NCI-H2107 (cell line): Measurements from ENCODE around the gene KIAA0319L.

Experiments
- DNase-seq: peaks from one replicate; lab custom pipeline; 2025; lab: John Stamatoyannopoulos, UW

The KIAA0319L gene

GRCh38 chr1:35561972-35562680 is 4.9 kb upstream of the KIAA0319L start:
- DNase-seq = no peak

DNA sequence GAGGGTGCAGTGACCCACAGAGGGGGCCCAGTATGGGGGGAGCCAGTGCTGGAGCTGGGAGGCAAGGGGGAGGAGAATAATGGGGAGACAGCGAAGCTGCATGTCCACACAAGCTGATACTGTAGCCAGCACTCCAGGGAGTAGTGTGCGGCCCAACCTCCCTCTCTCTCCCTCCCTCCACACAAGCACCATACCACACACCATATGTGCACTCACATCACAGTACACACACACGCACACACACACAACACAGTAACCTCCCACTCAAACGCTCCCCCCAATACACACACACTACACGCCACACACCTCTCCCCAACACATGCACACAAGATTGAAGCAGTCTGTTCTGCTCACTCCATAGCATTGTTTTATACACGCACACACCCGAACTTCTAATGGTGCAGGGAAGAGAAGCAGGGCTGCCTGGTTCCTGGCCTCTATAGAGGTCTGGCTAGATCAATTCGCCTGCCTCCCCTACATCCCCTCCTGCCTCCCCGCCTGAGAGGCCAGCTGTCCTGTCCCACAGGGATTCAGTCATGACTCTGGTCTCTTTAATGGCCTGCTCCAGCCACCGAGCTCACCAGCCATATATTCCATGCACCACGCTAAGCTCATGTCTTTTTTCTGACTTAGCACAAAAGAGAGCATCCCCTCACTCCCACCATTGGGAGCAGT is 4.2 kb upstream of the KIAA0319L start:
- DNase-seq = no peak

GRCh38 chr1:35560256-35561225 is 3.3 kb upstream of the KIAA0319L start:
- DNase-seq = no peak

DNA sequence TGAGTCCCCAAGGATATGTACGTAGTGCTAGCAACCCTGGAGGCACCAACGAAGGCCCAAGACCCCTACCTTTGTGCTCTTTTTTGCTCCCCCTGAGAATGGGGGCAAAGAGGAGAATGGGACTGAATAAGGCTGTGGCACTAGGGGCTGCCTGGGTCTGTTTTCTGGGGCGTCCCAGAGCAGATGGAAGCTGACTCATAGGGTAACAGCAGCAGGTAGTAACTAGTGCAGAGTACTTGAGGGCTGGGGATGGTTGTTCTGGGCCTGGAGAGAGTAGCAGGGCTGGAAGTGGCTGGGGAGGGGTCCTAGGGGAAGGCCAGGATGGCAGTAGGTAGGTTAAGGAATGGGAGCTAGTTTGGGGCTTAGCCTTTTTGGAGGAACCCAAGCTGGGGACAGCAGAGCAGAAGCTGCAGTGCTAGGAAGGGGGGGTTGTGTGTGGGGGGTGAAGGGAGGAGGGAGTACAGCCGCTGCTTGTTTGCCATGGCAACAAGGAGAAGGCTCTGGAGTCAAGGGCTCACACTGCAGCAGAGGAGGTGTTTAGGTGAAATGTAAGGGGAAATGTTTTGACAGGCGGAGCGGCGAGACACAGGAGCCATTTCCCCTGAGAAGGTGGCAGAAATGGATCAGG is 2.2 kb upstream of the KIAA0319L start:
- DNase-seq = no peak

GRCh38 chr1:35558374-35559316 is 1.4 kb upstream of the KIAA0319L start:
- DNase-seq = no peak

GRCh38 chr1:35557611-35558373 is 589 bp upstream of the KIAA0319L start, which contains the start of gene NCDN:
TSS of gene NCDN (plus strand) at chr1:35557799. CDS start at chr1:35558191, 392 bp downstream.
- peak; percentile 96 for DNase-seq

- no peak for DNase-seq
These were observed 602 bp downstream of the KIAA0319L start for GRCh38 chr1:35556484-35557117.

GRCh38 chr1:35555601-35556477 is 1.4 kb downstream of the KIAA0319L start:
- DNase-seq = no peak

- no peak for DNase-seq
These were observed 2.0 kb downstream of the KIAA0319L start for GRCh38 chr1:35555212-35555584.

DNA sequence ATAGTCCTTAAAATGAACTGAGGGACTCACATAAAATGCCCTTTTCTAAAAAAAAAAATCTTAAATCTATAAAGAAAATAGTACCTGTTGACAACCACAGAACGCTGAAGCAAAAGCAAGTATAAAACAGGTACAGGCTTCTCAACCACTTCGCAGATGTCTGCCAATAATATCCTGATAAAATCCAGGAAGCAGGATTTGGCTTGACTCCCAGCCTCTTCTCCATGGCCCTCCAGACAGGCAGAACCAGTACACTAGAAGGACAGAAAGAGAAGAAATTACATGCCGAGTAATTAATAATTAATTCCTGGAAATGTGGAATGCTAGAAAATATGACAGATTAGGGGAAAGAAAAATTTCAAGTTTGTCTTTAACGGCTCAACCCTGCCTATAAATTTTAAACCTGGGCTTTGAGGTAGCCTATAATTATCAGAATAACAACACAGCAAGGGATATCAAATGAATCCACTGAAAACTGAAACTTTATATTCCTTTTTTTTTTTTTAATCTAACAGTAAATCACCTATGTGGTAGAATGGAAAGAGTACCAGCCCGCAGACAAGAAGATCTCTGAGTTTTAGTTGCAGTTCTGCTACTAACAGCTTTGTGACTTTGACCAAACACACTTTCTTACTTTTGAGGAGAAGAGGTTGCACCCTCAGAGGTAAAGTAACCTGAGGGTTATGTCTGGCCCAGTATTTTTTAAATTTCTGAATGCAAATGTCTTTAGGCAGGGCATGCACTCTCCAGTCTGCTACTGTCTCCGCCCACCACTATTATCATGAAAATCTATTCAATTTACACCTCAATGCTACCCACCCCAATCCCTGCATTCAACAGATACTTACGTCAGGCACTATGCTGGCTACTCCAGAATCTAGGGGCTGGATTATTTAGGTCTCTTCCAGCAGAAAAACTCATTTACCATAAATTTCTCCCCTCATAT is 2.7 kb downstream of the KIAA0319L start:
- DNase-seq = peak; percentile 24

DNA sequence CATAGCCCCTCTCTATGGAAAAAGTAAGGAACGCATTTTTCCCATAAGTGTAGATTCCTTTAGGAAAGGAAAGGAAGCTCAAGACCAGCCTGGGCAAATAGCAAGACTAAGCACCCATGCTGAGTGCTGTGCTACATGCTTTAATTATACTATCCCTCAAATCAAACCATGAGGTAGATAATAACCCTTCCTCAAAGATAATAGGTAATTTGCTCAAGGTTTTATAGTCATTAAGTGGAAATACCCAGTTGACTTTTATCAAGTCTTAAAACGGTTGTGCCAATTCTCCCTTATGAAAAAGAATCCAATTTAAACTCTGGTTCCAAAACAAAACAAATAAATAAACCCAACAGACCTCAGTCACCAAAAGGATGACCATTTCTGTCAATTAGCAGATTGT is 3.4 kb downstream of the KIAA0319L start:
- no peak for DNase-seq

GRCh38 chr1:35546614-35547013 is 10.6 kb downstream of the KIAA0319L start:
- no peak for DNase-seq

DNA sequence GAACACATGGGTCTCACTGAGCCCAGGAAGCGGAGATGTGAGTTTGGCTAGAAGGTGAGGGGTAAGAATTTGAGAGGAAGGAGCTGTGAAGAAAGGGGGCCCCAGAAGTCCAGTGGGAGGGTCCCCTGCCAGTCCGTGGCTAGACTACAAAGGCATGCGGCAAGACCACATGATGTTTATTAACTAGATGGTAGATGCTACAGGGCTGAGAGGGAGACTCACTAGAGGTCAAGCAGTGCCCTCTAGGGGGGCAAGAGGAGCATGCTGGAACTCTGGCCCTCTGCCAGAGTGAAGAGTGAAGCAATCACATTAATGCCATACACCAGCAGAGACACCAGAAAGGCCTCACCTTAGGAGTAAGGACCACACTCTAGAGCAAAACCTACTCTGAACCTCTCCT is 12.2 kb downstream of the KIAA0319L start:
- DNase-seq = no peak

GRCh38 chr1:35539824-35540261 is 17.4 kb downstream of the KIAA0319L start:
- DNase-seq = no peak

GRCh38 chr1:35539073-35539823 is 18.0 kb downstream of the KIAA0319L start:
- no peak for DNase-seq

DNA sequence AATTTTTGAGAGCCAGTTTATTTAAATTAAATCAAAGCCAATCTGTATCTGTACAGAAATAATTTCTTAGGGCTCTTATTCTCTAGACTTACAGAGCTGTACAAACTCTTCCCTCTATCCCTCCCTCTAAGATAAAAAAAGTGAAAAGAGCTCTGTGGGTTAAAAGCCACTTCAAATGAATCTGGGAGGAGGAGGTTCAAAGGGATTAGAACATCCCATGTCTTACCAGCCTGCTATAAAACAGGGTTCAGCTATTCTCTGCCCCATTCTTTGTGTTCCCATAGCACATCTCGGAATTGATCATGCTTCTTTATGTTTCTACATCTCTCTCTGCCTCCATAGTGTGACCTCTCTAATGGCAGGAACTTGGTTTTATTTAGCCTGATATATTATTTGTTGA is 19.4 kb downstream of the KIAA0319L start:
- no peak for DNase-seq
